PC-3 (cell line): ENCODE data around the gene PCCA.

Source experiments
- EZH2 ChIP-seq: fragments of 300-600 bp; sonication (generic); IDR thresholded peaks from one replicate; pipeline ENCODE4 v1.6.1; 2017; ENCODE audit warnings: antibody characterized with exemption, mild to moderate bottlenecking, low read length; ENCODE audit not compliant: unreplicated experiment
- EZH2phosphoT487 ChIP-seq: fragments of 300-600 bp; sonication (generic); IDR thresholded peaks from 2 replicates; pipeline ENCODE4 v1.6.1; 2018; ENCODE audit warnings: mild to moderate bottlenecking, antibody characterized with exemption, low read length, borderline replicate concordance
- TF ChIP-seq, protein P1 (sequence below): fragments of 300-600 bp; sonication (generic); conservative IDR thresholded peaks from 2 replicates; pipeline ENCODE4 v1.5.1; 2017; ENCODE audit warnings: antibody characterized with exemption, low read depth, mild to moderate bottlenecking, low read length

DNA sequence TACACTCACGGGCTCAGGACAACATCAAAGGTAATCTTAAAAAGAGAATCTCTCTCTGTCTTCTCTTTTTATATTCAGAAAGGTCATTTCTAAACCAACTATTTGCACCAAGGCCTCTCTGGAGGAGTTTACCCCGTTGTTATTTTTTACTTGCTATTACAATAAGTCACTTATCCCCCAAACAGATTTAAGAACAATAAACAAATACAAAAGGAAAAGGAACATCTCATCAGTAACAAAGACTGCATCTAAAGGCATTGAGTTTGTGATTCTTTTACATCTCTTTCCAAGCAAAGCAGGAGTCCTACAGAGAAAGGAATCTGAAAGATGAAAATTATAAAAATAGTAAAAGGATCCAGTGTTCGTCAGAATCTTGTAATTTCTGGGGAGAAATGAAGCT lies 424.3 kb downstream of the PCCA start:
- TF ChIP-seq, protein P1, sequence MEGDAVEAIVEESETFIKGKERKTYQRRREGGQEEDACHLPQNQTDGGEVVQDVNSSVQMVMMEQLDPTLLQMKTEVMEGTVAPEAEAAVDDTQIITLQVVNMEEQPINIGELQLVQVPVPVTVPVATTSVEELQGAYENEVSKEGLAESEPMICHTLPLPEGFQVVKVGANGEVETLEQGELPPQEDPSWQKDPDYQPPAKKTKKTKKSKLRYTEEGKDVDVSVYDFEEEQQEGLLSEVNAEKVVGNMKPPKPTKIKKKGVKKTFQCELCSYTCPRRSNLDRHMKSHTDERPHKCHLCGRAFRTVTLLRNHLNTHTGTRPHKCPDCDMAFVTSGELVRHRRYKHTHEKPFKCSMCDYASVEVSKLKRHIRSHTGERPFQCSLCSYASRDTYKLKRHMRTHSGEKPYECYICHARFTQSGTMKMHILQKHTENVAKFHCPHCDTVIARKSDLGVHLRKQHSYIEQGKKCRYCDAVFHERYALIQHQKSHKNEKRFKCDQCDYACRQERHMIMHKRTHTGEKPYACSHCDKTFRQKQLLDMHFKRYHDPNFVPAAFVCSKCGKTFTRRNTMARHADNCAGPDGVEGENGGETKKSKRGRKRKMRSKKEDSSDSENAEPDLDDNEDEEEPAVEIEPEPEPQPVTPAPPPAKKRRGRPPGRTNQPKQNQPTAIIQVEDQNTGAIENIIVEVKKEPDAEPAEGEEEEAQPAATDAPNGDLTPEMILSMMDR: no peak
- no peak for TF ChIP-seq EZH2
- no peak for TF ChIP-seq EZH2phosphoT487
